Measurements from ENCODE around the gene KLKB1. TPM values are rescaled to one million over a fixed set of nuclear protein-coding genes. Genes with fewer than 3 reads are reported as not detected.

The KLKB1 gene
- total RNA-seq, 1 donor from 2014 or later: 0.58 TPM

GRCh38 chr4:186205156-186205555 is 22.2 kb upstream of the KLKB1 start:
- no peaks in the 10 kb centered on the region for H3K36me3 ChIP-seq (ENCODE audit: control insufficient read depth, insufficient read depth, low read length)
- H3K27me3 ChIP-seq (ENCODE audit: control insufficient read depth, insufficient read depth, low read length): no peaks in the 10 kb centered on the region
- DNase-seq (ENCODE audit: low read depth): no peak
- TF ChIP-seq CTCF (IDR thresholded peaks at IDR 0.05; ENCODE audit: insufficient read depth, low read length, poor library complexity, severe bottlenecking): no peak
- H3K4me3 ChIP-seq (ENCODE audit: low read depth, low read length): no peak overlapping the region

GRCh38 chr4:186216465-186217024 is 10.8 kb upstream of the KLKB1 start:
- TF ChIP-seq CTCF (IDR thresholded peaks at IDR 0.05; ENCODE audit: insufficient read depth, low read length, poor library complexity, severe bottlenecking): no peak
- no peak for DNase-seq (ENCODE audit: low read depth)
- H3K4me3 ChIP-seq (ENCODE audit: low read depth, low read length): no peak overlapping the region

GRCh38 chr4:186217733-186218293 is 9.5 kb upstream of the KLKB1 start:
- no peaks in the 10 kb centered on the region for H3K36me3 ChIP-seq (ENCODE audit: control insufficient read depth, insufficient read depth, low read length)
- DNase-seq (ENCODE audit: low read depth): no peak
- H3K27me3 ChIP-seq (ENCODE audit: control insufficient read depth, insufficient read depth, low read length): no peaks in the 10 kb centered on the region
- no peak for TF ChIP-seq CTCF (IDR thresholded peaks at IDR 0.05; ENCODE audit: insufficient read depth, low read length, poor library complexity, severe bottlenecking)
- no peak overlapping the region for H3K4me3 ChIP-seq (ENCODE audit: low read depth, low read length)

More at GRCh38 chr4:186216465-186217024, 10.8 kb upstream of the KLKB1 start:
- H3K27me3 ChIP-seq (ENCODE audit: control insufficient read depth, insufficient read depth, low read length): no peaks in the 10 kb centered on the region
- no peaks in the 10 kb centered on the region for H3K36me3 ChIP-seq (ENCODE audit: control insufficient read depth, insufficient read depth, low read length)

GRCh38 chr4:186221624-186222023 is 5.7 kb upstream of the KLKB1 start:
- TF ChIP-seq CTCF (IDR thresholded peaks at IDR 0.05; ENCODE audit: insufficient read depth, low read length, poor library complexity, severe bottlenecking): no peak

GRCh38 chr4:186225848-186226247 is 1.5 kb upstream of the KLKB1 start:
- Histone ChIP-seq H3K36me3 (ENCODE audit: control insufficient read depth, insufficient read depth, low read length) (no peaks in the 10 kb centered on the region), H3K4me3 (ENCODE audit: low read depth, low read length) (no peak overlapping the region), H3K27me3 (ENCODE audit: control insufficient read depth, insufficient read depth, low read length) (no peaks in the 10 kb centered on the region)
- TF ChIP-seq CTCF (IDR thresholded peaks at IDR 0.05; ENCODE audit: insufficient read depth, low read length, poor library complexity, severe bottlenecking): no peak
- DNase-seq (ENCODE audit: low read depth): no peak

More at GRCh38 chr4:186221624-186222023, 5.7 kb upstream of the KLKB1 start:
- Histone ChIP-seq H3K36me3 (ENCODE audit: control insufficient read depth, insufficient read depth, low read length) (no peaks in the 10 kb centered on the region), H3K4me3 (ENCODE audit: low read depth, low read length) (no peak overlapping the region), H3K27me3 (ENCODE audit: control insufficient read depth, insufficient read depth, low read length) (no peaks in the 10 kb centered on the region)
- no peak for DNase-seq (ENCODE audit: low read depth)
